GM08714 (cell line): Measurements from ENCODE around the gene MEGF10.

Experiments used
- H3K4me3 ChIP-seq: fragments of 200-500 bp; sonication (Bioruptor generic); 2 replicates; pipeline ENCODE4 v1.5.1; 2014; ENCODE audit warnings: mild to moderate bottlenecking, low read length, inconsistent platforms
- ZNF274 ChIP-seq: IDR thresholded peaks from 2 replicates; pipeline ENCODE4 v1.6.1; 2012; ENCODE audit warnings: mild to moderate bottlenecking, low read depth, low read length

MEGF10 gene

DNA sequence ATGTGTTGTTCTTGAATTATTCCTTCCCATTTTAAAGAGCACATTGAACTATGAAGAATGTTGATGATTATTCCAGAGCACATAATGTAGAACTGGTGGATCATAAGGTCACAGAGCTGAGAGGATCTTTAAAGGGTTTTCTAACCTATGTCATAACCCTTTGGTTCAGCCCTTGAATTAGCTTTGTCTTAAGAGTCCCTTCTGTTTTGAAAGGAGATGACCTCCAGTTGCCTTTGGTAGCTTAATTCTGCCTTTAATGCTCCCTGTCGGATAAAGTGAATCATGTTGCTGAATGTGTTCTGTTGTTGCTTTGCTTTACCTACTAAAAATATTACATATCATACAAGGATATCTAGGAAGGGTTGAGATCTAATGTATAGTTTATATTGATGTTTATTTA lies 127.8 kb downstream of the MEGF10 start:
- no peak for TF ChIP-seq ZNF274
- H3K4me3 ChIP-seq, result no peak overlapping the region

DNA sequence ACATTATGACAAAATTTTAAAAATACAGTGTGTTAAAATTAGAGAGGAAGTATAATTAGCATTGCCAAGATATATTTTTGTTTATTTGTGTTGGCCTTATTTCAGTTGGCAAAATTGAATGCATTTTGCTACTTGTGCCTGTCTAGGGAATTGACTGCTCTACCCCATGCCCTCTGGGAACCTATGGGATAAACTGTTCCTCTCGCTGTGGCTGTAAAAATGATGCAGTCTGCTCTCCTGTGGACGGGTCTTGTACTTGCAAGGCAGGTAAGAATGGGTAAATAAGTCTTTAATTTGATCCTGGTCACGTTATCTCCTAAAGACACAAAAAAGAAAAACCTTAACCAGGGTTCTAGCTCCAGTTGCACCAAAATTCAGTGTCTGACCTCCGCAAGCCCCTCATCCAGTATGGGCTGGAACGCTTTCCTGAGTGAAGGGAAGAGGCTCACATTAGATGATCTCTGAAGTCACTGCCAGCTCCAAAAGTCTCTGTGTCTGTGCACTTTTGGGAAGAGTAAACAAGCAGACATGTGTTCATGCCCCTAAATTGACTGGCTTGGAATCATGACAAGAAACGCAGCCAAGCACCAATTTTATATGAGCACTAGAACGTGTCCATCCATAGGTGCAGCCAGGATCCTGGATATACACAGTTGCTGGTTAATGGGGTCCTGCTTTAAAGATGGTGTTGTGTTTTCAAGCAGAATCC lies 128.5 kb downstream of the MEGF10 start:
- no peak overlapping the region for H3K4me3 ChIP-seq
- TF ChIP-seq ZNF274, result no peak

- TF ChIP-seq ZNF274, result no peak
- no peak overlapping the region for H3K4me3 ChIP-seq
Observed at GRCh38 chr5:127419683-127420257, 129.2 kb downstream of the MEGF10 start.

DNA sequence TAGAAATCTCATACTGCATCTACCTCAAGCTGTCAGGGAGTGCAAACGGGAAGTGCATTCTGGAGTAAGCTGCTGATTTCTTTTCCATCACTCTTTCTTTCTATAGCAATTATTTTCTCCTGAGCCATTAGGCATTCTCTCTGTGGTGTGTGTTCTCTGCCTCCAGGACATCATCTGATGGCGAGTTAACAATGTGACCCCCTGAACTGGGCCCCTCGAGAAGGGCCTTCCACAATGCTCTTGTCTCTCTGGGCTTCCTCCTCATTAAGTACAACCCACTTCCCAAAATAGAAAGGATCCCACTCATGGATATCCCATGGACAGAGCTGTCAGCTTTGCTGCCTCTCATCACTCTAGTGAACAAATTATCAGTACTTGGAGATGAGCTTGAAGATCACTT lies 130.2 kb downstream of the MEGF10 start:
- TF ChIP-seq ZNF274, result no peak
- H3K4me3 ChIP-seq, result no peak overlapping the region

GRCh38 chr5:127421471-127421870 lies 130.9 kb downstream of the MEGF10 start:
- TF ChIP-seq ZNF274, result no peak

GRCh38 chr5:127423173-127423798 lies 132.7 kb downstream of the MEGF10 start:
- no peak for TF ChIP-seq ZNF274

More at GRCh38 chr5:127421471-127421870, 130.9 kb downstream of the MEGF10 start:
- H3K4me3 ChIP-seq, result no peak overlapping the region

DNA sequence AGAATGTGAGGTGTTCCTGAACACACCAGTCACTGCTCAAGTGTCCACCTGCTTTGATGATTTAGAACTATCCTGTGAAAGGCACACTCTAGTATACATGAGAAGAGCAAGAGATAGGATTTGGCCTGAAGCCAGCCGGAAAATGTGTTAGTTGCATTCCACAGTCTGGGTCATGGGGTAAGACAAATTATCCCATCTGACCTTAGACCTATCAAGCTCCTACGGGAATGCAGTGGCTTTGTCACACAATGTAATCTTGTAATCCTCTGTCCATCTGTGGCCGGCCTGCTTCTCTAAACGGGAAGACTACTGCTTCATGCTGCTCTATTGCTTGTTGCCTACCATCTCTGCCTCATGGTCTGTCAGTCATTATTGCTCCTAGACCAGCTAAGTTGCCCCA lies 134.4 kb downstream of the MEGF10 start:
- no peak for TF ChIP-seq ZNF274
- H3K4me3 ChIP-seq, result no peak overlapping the region

More at GRCh38 chr5:127423173-127423798, 132.7 kb downstream of the MEGF10 start:
- no peak overlapping the region for H3K4me3 ChIP-seq

- no peak for TF ChIP-seq ZNF274
- H3K4me3 ChIP-seq, result no peak overlapping the region
Observed at GRCh38 chr5:127425868-127426267, 135.3 kb downstream of the MEGF10 start.

DNA sequence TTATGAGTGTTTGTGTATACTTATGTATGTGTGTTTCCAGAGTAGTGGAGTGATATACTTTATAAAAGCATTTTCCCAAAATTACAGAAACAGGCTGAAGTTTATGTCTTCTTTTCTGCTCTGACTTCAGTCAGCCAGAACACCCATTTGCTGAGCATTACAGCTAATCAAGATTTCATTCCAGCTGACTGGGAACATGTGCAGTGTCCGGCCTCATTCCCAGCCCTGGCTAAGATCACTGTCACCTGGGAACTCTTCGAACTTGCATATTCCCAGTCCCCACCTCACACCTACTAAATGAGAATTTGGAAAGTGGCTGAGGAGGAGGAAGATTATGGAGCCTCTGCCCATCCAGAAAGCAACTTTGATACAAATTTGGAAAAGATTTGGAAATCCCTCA lies 136.1 kb downstream of the MEGF10 start:
- no peak overlapping the region for H3K4me3 ChIP-seq
- no peak for TF ChIP-seq ZNF274

- H3K4me3 ChIP-seq, result no peak overlapping the region
- TF ChIP-seq ZNF274, result no peak
Observed at GRCh38 chr5:127428276-127428675, 137.7 kb downstream of the MEGF10 start.

- TF ChIP-seq ZNF274, result no peak
- H3K4me3 ChIP-seq, result no peak overlapping the region
Observed at GRCh38 chr5:127428748-127429147, 138.2 kb downstream of the MEGF10 start.

- H3K4me3 ChIP-seq, result no peak overlapping the region
- TF ChIP-seq ZNF274, result no peak
Observed at GRCh38 chr5:127429928-127430327, 139.3 kb downstream of the MEGF10 start.

DNA sequence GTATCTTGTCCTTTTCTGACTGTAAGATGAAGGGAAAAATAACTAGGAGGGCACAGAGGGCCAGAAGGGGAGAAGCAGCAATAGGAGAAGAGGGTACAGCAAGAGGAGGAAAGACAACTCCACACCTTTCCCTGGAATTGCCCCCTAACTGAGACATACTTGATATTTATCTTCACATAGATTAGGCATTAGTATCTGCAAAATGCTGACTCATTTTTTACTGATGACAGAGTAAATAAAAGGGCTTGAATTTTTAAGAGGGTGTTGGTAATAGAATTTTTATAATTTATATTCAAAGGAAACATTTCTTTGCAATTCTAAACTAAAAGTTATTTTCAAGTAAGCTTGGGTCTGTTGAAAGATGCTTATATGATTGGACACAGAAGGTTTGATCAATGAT lies 140.0 kb downstream of the MEGF10 start:
- H3K4me3 ChIP-seq, result no peak overlapping the region
- no peak for TF ChIP-seq ZNF274

DNA sequence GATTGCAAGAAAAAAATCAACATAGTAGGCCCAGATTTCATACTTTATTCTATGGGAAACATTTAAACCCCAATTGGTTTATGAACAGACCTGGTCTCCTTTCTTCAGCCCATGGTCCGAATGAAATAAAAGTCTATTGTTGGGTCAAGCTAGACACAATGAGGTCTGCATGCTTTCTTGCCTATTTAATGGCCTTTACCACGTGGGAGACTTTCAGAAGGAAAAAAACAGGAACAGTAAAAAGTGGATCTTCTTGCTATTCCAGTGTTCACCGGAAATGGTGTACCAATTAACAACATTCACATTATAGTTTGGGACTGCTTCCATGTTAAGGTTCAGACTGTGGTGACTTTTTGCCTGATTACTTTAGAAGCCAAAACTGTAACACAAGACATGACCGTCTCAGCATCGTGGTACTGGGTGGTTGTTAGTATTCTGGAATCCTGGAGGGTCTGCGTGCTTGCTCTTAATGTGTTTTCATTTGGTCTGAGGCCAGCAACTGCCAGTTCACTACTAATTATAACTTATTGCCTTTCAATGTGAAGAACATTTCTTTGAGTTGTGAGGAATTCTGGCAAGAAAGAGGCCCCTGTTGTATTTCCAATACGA lies 141.5 kb downstream of the MEGF10 start:
- H3K4me3 ChIP-seq, result no peak overlapping the region
- TF ChIP-seq ZNF274, result no peak

DNA sequence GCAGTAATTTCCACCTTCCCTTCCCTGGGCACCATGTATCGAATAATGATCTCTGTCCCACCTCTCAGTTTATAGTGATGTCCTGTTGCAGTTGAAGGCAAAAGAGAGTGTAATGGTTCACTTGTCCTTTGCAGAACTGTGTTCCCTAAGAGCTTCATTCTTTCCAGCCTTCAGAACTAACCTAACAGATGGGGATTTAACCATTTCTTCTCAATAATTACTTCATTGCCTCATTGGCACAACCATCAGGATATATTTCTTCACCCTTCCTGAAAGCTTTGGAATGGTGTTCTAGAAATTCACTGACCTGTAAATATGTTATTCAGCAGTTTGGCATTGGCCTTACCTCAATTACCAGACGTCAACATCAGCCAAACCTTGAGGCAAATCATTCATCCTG lies 142.9 kb downstream of the MEGF10 start:
- TF ChIP-seq ZNF274, result no peak
- H3K4me3 ChIP-seq, result no peak overlapping the region

GRCh38 chr5:127434588-127434987 lies 144.0 kb downstream of the MEGF10 start:
- no peak for TF ChIP-seq ZNF274
- no peak overlapping the region for H3K4me3 ChIP-seq
